ENCODE data around the gene THSD8. TPM values are rescaled to one million over a fixed set of nuclear protein-coding genes. Genes with fewer than 3 reads are reported as not detected.

THSD8 gene
- total and polyA plus RNA-seq, 8 donors, result 0.90 to 3.9 (median 2.0) TPM

- Histone ChIP-seq H3K4me1 (peaks cover 5 to 29% (median 21%) of the 10 kb centered on the region in 3 donors), H3K27ac (peak overlapping the region; percentile 76 to 97 (median 94)), H3K4me3 (peak overlapping the region in 2 of 4 donors; percentile 63 to 84), H3K9me3 (no peaks in the 10 kb centered on the region), H3K27me3 (no peaks in the 10 kb centered on the region), H3K36me3 (no peaks in the 10 kb centered on the region)
- ATAC-seq (no peak), DNase-seq (peak in 5 of 6 donors; percentile 50 to 65 (median 61)), FAIRE-seq (no peak)
- intact Hi-C loops (cut with DNase I), result no loop called here
- TF ChIP-seq CTCF (IDR thresholded peaks at IDR 0.05), result no peak
- WGBS, 2 donors, result 76 to 80% methylated on average over 14 to 15 of the region's 15 CpGs
These were observed 22.5 kb upstream of the THSD8 start for GRCh38 chr19:12779162-12779993.

- FAIRE-seq, result no peak
- intact Hi-C loops (cut with DNase I), result no loop called here
- no peak for DNase-seq
- no peak for TF ChIP-seq CTCF (IDR thresholded peaks at IDR 0.05)
- Histone ChIP-seq H3K4me3 (peak overlapping the region; percentile 11 to 55 (median 40)), H3K27ac (peak overlapping the region; percentile 68 to 99 (median 84)), H3K4me1 (peaks cover 10 to 47% (median 21%) of the 10 kb centered on the region in 3 donors), H3K27me3 (no peaks in the 10 kb centered on the region), H3K36me3 (no peaks in the 10 kb centered on the region), H3K9me3 (no peaks in the 10 kb centered on the region)
- 0 to 1% methylated on average over 11 to 12 of the region's 12 CpGs for WGBS, 2 donors
- no peak for ATAC-seq
These were observed 19.8 kb upstream of the THSD8 start for GRCh38 chr19:12782174-12782423.

GRCh38 chr19:12782424-12783290 lies 19.2 kb upstream of the THSD8 start:
- Histone ChIP-seq H3K9me3 (no peaks in the 10 kb centered on the region), H3K27me3 (no peaks in the 10 kb centered on the region), H3K4me3 (peak overlapping the region; percentile 11 to 55 (median 40)), H3K36me3 (no peaks in the 10 kb centered on the region), H3K4me1 (peaks cover 5 to 50% (median 21%) of the 10 kb centered on the region in 3 donors), H3K27ac (peak overlapping the region; percentile 68 to 99 (median 84))
- peak; percentile 76 to 87 (median 83) for DNase-seq
- ATAC-seq, result peak; percentile 43 to 65 (median 46)
- no peak for FAIRE-seq
- 2% methylated on average over 55 to 88 of the region's 88 CpGs for WGBS, 2 donors
- TF ChIP-seq CTCF (IDR thresholded peaks at IDR 0.05), result no peak
- intact Hi-C loops (cut with DNase I), result no loop called here

- DNase-seq (no peak), FAIRE-seq (no peak), ATAC-seq (no peak)
- no peak for TF ChIP-seq CTCF (IDR thresholded peaks at IDR 0.05)
- 32 to 37% methylated on average over 16 of the region's 16 CpGs for WGBS, 2 donors
- Histone ChIP-seq H3K9me3 (no peaks in the 10 kb centered on the region), H3K4me3 (peak overlapping the region in 2 of 4 donors; percentile 46 to 55), H3K4me1 (peaks cover 5 to 57% (median 23%) of the 10 kb centered on the region in 3 donors), H3K36me3 (no peaks in the 10 kb centered on the region), H3K27ac (peak overlapping the region; percentile 68 to 99 (median 84)), H3K27me3 (no peaks in the 10 kb centered on the region)
- intact Hi-C loops (cut with DNase I), result no loop called here
These were observed 18.5 kb upstream of the THSD8 start for GRCh38 chr19:12783291-12783848.
